AG09309 (cell line): ENCODE measurements around the gene DHCR7.

Source experiments
- DNase-seq: peaks from one replicate; pipeline ENCODE4 v3.0.0-alpha.2; 2010; ENCODE audit warnings: low read depth
- H3K4me3 ChIP-seq: 2 replicates; pipeline ENCODE4 v1.5.1; 2011; ENCODE audit warnings: mild to moderate bottlenecking, low read depth, low read length, moderate library complexity; ENCODE audit not compliant: control insufficient read depth
- CTCF ChIP-seq: IDR thresholded peaks from 2 replicates; pipeline ENCODE4 v1.5.1; 2011; ENCODE audit warnings: mild to moderate bottlenecking, low read depth, low read length, inconsistent platforms; ENCODE audit not compliant: insufficient read depth, control insufficient read depth; ENCODE audit errors: missing control alignments

Gene DHCR7

GRCh38 chr11:71420455-71421241 lies 27.5 kb downstream of the DHCR7 start:
- peak; percentile 72 for TF ChIP-seq CTCF
- DNase-seq: no peak
- H3K4me3 ChIP-seq: no peak overlapping the region

- no peak overlapping the region for H3K4me3 ChIP-seq
- no peak for DNase-seq
- no peak for TF ChIP-seq CTCF
Measured at GRCh38 chr11:71418643-71419042, 29.6 kb downstream of the DHCR7 start.

GRCh38 chr11:71414645-71415044 lies 33.5 kb downstream of the DHCR7 start:
- TF ChIP-seq CTCF: no peak
- no peak overlapping the region for H3K4me3 ChIP-seq
- DNase-seq: no peak

- no peak for TF ChIP-seq CTCF
- no peak for DNase-seq
- no peak overlapping the region for H3K4me3 ChIP-seq
Measured at GRCh38 chr11:71410363-71410966, 37.7 kb downstream of the DHCR7 start.

- DNase-seq: no peak
- H3K4me3 ChIP-seq: no peak overlapping the region
- TF ChIP-seq CTCF: no peak
Measured at GRCh38 chr11:71408826-71409225, 39.4 kb downstream of the DHCR7 start.

GRCh38 chr11:71407356-71407755 lies 40.8 kb downstream of the DHCR7 start:
- H3K4me3 ChIP-seq: no peak overlapping the region

More at GRCh38 chr11:71407356-71407755, 40.8 kb downstream of the DHCR7 start:
- DNase-seq: no peak
- no peak for TF ChIP-seq CTCF
